GM12892 (cell line): ENCODE data around the gene DAB2IP.

Experiments used
- POLR2A ChIP-seq: IDR thresholded peaks from 2 replicates; pipeline ENCODE4 v1.6.1; 2011; ENCODE audit warnings: low read depth, low read length, control low read depth
- POLR2AphosphoS5 ChIP-seq: IDR thresholded peaks from 2 replicates; pipeline ENCODE4 v1.6.1; 2011; ENCODE audit warnings: low read depth, low read length, control low read depth
- TAF1 ChIP-seq: IDR thresholded peaks from 2 replicates; pipeline ENCODE4 v1.6.1; 2011; ENCODE audit warnings: low read depth, mild to moderate bottlenecking, control low read depth, low read length, borderline replicate concordance

- no peak for TF ChIP-seq POLR2A
- TF ChIP-seq TAF1: no peak
- TF ChIP-seq POLR2AphosphoS5: no peak
Observed at GRCh38 chr9:121631115-121631514, 20.3 kb upstream of the DAB2IP start.
